K562 (cell line): Measurements from ENCODE around the gene COMP. TPM values are rescaled to one million over a fixed set of nuclear protein-coding genes. Genes with fewer than 3 reads are reported as not detected.
A peak's percentile ranks its signal among the peaks of the same experiment; 100 is the strongest.

Experiments
- ATAC-seq: fragments of 200-7000 bp; cut with Tn5 transposase; 3 replicates; pipeline ENCODE4 v1.9.1; 2020; ENCODE audit warnings: moderate library complexity
- BruUV-seq: library from RNA; stranded (reverse); fragments of 400-500 nt; replicated peaks from 2 replicates; lab custom pipeline; 2021; lab: Mats Ljungman, UMichigan
- CTCF ChIA-PET: fragments of 300-600 bp; formaldehyde crosslinking; extraction: SDS; loops from one replicate; lab custom pipeline; 2021; ENCODE audit warnings: low intra/inter-chr PET ratio; lab: Yijun Ruan, JAX
- POLR2A ChIA-PET: fragments of 300-600, 350-650 bp; sonication (Branson Sonifier 250); formaldehyde crosslinking; extraction: SDS; loops from one replicate; lab custom pipeline; 2021; ENCODE audit warnings: antibody characterized with exemption, inconsistent platforms; lab: Yijun Ruan, JAX
- DNase-seq, 4 experiments: peaks; one replicate each; pipeline versions ENCODE4 v3.0.0 to v3.0.0-alpha.2; 2011 to 2018; ENCODE audit warnings: low spot score in 3 of 4, mixed read lengths in 3 of 4; ENCODE audit errors: extremely low read depth in 1 of 4
- FAIRE-seq: peaks from 2 replicates; lab custom pipeline; 2011; peaks lifted over from hg19 to GRCh38; lab: Jason Lieb, UNC
- H2AFZ ChIP-seq: 2 replicates; pipeline ENCODE4 v1.6.0; 2011; ENCODE audit warnings: low read depth, low read length, control low read depth, inconsistent platforms
- H3K27ac ChIP-seq: fragments of 200-600 bp; 3 replicates; pipeline ENCODE4 v1.8.0; 2011; ENCODE audit warnings: low read depth, mild to moderate bottlenecking, control low read depth, inconsistent platforms, low read length, moderate library complexity, mixed read lengths; ENCODE audit errors: extremely low read depth
- H3K27me3 ChIP-seq, 2 experiments: fragments of 300-600 bp in 1 of 2; 2 replicates in 1 of 2; 3 replicates in 1 of 2; pipeline versions ENCODE4 v1.6.0 to v1.8.0; 2011; ENCODE audit warnings: inconsistent platforms in 2 of 2, low read length in 2 of 2, mild to moderate bottlenecking in 1 of 2, mixed read lengths in 1 of 2, moderate library complexity in 1 of 2; ENCODE audit not compliant: control insufficient read depth in 2 of 2, insufficient read depth in 2 of 2
- H3K36me3 ChIP-seq: fragments of 300-600 bp; 3 replicates; pipeline ENCODE4 v1.8.0; 2011; ENCODE audit warnings: mild to moderate bottlenecking, low read length, inconsistent platforms; ENCODE audit not compliant: control insufficient read depth, insufficient read depth
- H3K4me1 ChIP-seq, 2 experiments: fragments of 200-600 bp in 1 of 2; replicated peaks in 1 of 2; 2 replicates in 1 of 2; 3 replicates in 1 of 2; pipeline versions ENCODE4 v1.5.1 to v1.8.0; 2011; ENCODE audit warnings: inconsistent platforms in 2 of 2, low read length in 2 of 2, mild to moderate bottlenecking in 1 of 2, mixed read lengths in 1 of 2, moderate library complexity in 1 of 2; ENCODE audit not compliant: control insufficient read depth in 2 of 2, insufficient read depth in 2 of 2
- H3K4me2 ChIP-seq: 2 replicates; pipeline ENCODE4 v1.6.1; 2011; ENCODE audit warnings: low read length, control low read depth, inconsistent platforms, mixed read lengths; ENCODE audit not compliant: insufficient read depth
- H3K4me3 ChIP-seq: fragments of 200-600 bp; sonication (generic), shearing (Covaris generic); 2 replicates; pipeline ENCODE4 v1.5.1; 2016; ENCODE audit warnings: control low read depth, inconsistent platforms
- H3K79me2 ChIP-seq: fragments of 200-600 bp; 3 replicates; pipeline ENCODE4 v1.8.0; 2011; ENCODE audit warnings: low read length, inconsistent platforms; ENCODE audit not compliant: control insufficient read depth, insufficient read depth
- H3K9ac ChIP-seq, 2 experiments: 2 replicates each; pipeline versions ENCODE4 v1.6.0 to v1.6.1; 2011; ENCODE audit warnings: low read depth in 2 of 2, low read length in 2 of 2, control low read depth in 1 of 2, inconsistent platforms in 1 of 2, mild to moderate bottlenecking in 1 of 2, mixed read lengths in 1 of 2; ENCODE audit not compliant: insufficient read depth in 1 of 2
- H3K9me1 ChIP-seq: one replicate; pipeline ENCODE4 v1.6.0; 2011; ENCODE audit warnings: inconsistent platforms, mild to moderate bottlenecking, low read length, moderate library complexity; ENCODE audit not compliant: control insufficient read depth, insufficient read depth
- H3K9me3 ChIP-seq: replicated peaks from 2 replicates; pipeline ENCODE4 v1.5.1; 2011; ENCODE audit warnings: low read depth, low read length, inconsistent platforms; ENCODE audit not compliant: control insufficient read depth, insufficient read depth
- H4K20me1 ChIP-seq: replicated peaks from 2 replicates; pipeline ENCODE4 v1.6.1; 2011; ENCODE audit warnings: low read length, inconsistent platforms, mixed read lengths; ENCODE audit not compliant: control insufficient read depth, insufficient read depth
- CBX1 ChIP-seq: sonication (generic); IDR thresholded peaks from 2 replicates; pipeline ENCODE4 v1.6.1; 2016; ENCODE audit warnings: antibody characterized with exemption, low read depth, mild to moderate bottlenecking
- GABPB1 ChIP-seq: sonication (generic); formaldehyde crosslinking; IDR thresholded peaks from 2 replicates; pipeline ENCODE4 v1.8.0; 2022; ENCODE audit warnings: mild to moderate bottlenecking, missing genetic modification reagents
- SP1 ChIP-seq: sonication (generic); formaldehyde crosslinking; IDR thresholded peaks from 2 replicates; pipeline ENCODE4 v1.8.1; 2022; ENCODE audit warnings: mild to moderate bottlenecking, missing genetic modification reagents
- ZBTB17 ChIP-seq: fragments of 450-650 bp; formaldehyde crosslinking; IDR thresholded peaks from 2 replicates; pipeline ENCODE4 v1.4.0; 2020; ENCODE audit warnings: mild to moderate bottlenecking
- WGBS: fragments of 100-300 bp; shearing (Covaris generic); methylation state at CpG from one replicate; pipeline ENCODE4 v1.1.6; 2016; ENCODE audit warnings: low coverage, mixed read lengths; ENCODE audit not compliant: insufficient coverage; ENCODE audit errors: missing lambda C conversion rate; 5-methylcytosine and 5-hydroxymethylcytosine counted together
- in situ Hi-C: fragments of 300-500 bp; cut with MboI; formaldehyde crosslinking; loops from 4 replicates; pipeline ENCODE4 v1.15.0; 2018; ENCODE audit warnings: inconsistent platforms, mixed read lengths
- intact Hi-C: fragments of 100-400 bp; cut with micrococcal nuclease; formaldehyde crosslinking; loops from 2 replicates; pipeline ENCODE4 v1.14.2; 2022
- polyA plus RNA-seq, 8 experiments: library from polyadenylated mRNA; depleted of rRNA in 4 of 8; stranded (reverse) in 5 of 8; unstranded in 3 of 8; fragments of >200 nt; fragmentation: Nextera tagmentation in 2 of 8; fragmentation: Illumina TruSeq in 1 of 8; extraction: Ambion mirVana in 2 of 8; extraction: Trizol in 1 of 8; gene quantifications; 2 replicates each; pipeline versions ENCODE4 v1.2.1 to v1.2.3, GENCODE V29; 2011 to 2014; ENCODE audit warnings: inconsistent platforms in 1 of 8, missing spikeins in 1 of 8
- total RNA-seq, 7 experiments: library from RNA; depleted of rRNA in 6 of 7; stranded (reverse); fragments of >200 nt in 6 of 7; fragmentation: Illumina TruSeq in 2 of 7; extraction: Trizol in 2 of 7; gene quantifications; 2 replicates each; pipeline versions ENCODE4 v1.2.1 to v1.2.3, GENCODE V29; 2011 to 2021; ENCODE audit warnings: low replicate concordance in 1 of 7
- TF ChIP-seq, protein P1 (sequence below): fragments of 450-650 bp; IDR thresholded peaks from 2 replicates; pipeline ENCODE4 v1.6.1; 2016; ENCODE audit warnings: mild to moderate bottlenecking, moderate library complexity

Gene COMP
- total and polyA plus RNA-seq, 9 of the 15 experiments (the other 6 are each of a cell fraction or from before 2014, with no cell fraction given) = 0.07 TPM; not detected in 8

DNA sequence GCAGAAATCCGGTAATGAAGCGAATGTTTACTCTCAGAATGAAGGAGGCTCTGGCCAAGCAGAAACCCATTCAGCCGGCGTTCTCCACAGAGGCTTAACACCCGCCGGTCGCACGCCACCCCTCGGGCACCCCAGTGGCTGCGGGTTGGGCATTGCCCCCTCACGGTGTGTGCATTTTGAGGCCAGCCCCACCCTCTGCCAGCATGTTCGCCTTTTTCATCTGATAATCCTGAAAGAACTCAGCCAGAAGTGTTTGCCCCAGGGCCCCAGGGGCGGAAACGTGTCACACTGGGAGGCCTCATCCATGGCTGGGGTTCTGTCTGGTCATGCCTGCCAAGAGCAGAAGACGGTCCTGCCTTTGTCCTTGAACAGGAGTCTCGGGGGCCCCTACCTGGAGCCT is 34.2 kb downstream of the COMP start:
- in situ Hi-C loops = no loop called here
- Histone ChIP-seq H2AFZ (no peak overlapping the region), H3K4me3 (no peak overlapping the region), H3K9ac (no peak overlapping the region), H3K4me1 (peaks cover 0 to 39% of the 10 kb centered on the region in 2 experiments; a peak in 2 of 5 replicates), H3K27ac (no peak overlapping the region), H3K79me2 (no peaks in the 10 kb centered on the region), H3K4me2 (no peak overlapping the region), H4K20me1 (0 out of 2 replicates have a peak, but pooled peaks cover 6% of the 10 kb centered on the region)
- FAIRE-seq = no peak
- CTCF ChIA-PET = no interaction called here
- 52% methylated on average over 16 of the region's 16 CpGs for WGBS
- BruUV-seq = no TSS peak
- DNase-seq = no peak
- TF ChIP-seq GABPB1 = no peak
- TF ChIP-seq ZBTB17 (CRISPR knock-in tag) = 0 out of 2 replicates have a peak, but pooled peaks have one; percentile 16
- TF ChIP-seq, all 486 proteins: peak for 1
- intact Hi-C loops = no loop called here
- POLR2A ChIA-PET = no interaction called here
- Histone ChIP-seq H3K9me1 (no peaks in the 10 kb centered on the region), H3K27me3 (no peaks in the 10 kb centered on the region), H3K9me3 (no peaks in the 10 kb centered on the region), H3K36me3 (no peaks in the 10 kb centered on the region)
- no peak for ATAC-seq

DNA sequence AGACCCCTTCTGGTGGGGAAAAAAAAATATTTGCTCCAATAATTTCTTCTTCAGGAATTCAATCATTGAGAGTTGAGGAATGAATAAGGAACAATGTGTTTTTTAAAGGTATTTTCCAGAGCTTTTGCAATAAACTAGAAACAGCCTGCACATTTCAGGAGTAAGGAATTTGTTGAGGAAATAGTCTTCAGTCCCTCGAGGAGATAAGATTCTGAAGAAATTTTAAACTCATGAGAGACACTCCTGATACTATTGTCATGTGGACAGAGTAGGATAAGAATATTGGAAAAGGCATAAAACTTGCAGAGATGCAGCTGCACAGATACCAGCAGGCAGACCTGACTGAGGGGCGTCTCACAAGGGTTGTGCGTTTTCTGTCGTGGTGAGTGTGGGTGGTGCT is 36.6 kb downstream of the COMP start:
- H3K9me1 ChIP-seq = no peaks in the 10 kb centered on the region
- no peak overlapping the region for H3K4me2 ChIP-seq
- ChIA-PET POLR2A (interaction anchor here (0.7 kb wide), 1 partner anchor 27 kb away, joined by 3 read pairs; no protein-coding TSS in a partner anchor), CTCF (no interaction called here)
- intact Hi-C loops (no loop called here), in situ Hi-C loops (no loop called here)
- FAIRE-seq (no peak), DNase-seq (no peak), ATAC-seq (no peak)
- no TSS peak for BruUV-seq
- peaks cover 4 to 32% of the 10 kb centered on the region in 2 experiments; a peak in 3 of 5 replicates for H3K4me1 ChIP-seq
- no peak overlapping the region for H3K9ac ChIP-seq
- H3K4me3 ChIP-seq = no peak overlapping the region
- no peaks in the 10 kb centered on the region for H3K27me3 ChIP-seq
- 48% methylated on average over 4 of the region's 4 CpGs for WGBS
- peaks cover 6% of the 10 kb centered on the region; the same call in 1 of the 2 replicates for H4K20me1 ChIP-seq
- H3K9me3 ChIP-seq = no peaks in the 10 kb centered on the region
- no peak overlapping the region for H3K27ac ChIP-seq
- no peaks in the 10 kb centered on the region for H3K36me3 ChIP-seq
- no peak overlapping the region for H2AFZ ChIP-seq
- H3K79me2 ChIP-seq = no peaks in the 10 kb centered on the region
- TF ChIP-seq SP1 (CRISPR knock-in tag) (no peak), CBX1 (no peak)
- TF ChIP-seq, protein P1, sequence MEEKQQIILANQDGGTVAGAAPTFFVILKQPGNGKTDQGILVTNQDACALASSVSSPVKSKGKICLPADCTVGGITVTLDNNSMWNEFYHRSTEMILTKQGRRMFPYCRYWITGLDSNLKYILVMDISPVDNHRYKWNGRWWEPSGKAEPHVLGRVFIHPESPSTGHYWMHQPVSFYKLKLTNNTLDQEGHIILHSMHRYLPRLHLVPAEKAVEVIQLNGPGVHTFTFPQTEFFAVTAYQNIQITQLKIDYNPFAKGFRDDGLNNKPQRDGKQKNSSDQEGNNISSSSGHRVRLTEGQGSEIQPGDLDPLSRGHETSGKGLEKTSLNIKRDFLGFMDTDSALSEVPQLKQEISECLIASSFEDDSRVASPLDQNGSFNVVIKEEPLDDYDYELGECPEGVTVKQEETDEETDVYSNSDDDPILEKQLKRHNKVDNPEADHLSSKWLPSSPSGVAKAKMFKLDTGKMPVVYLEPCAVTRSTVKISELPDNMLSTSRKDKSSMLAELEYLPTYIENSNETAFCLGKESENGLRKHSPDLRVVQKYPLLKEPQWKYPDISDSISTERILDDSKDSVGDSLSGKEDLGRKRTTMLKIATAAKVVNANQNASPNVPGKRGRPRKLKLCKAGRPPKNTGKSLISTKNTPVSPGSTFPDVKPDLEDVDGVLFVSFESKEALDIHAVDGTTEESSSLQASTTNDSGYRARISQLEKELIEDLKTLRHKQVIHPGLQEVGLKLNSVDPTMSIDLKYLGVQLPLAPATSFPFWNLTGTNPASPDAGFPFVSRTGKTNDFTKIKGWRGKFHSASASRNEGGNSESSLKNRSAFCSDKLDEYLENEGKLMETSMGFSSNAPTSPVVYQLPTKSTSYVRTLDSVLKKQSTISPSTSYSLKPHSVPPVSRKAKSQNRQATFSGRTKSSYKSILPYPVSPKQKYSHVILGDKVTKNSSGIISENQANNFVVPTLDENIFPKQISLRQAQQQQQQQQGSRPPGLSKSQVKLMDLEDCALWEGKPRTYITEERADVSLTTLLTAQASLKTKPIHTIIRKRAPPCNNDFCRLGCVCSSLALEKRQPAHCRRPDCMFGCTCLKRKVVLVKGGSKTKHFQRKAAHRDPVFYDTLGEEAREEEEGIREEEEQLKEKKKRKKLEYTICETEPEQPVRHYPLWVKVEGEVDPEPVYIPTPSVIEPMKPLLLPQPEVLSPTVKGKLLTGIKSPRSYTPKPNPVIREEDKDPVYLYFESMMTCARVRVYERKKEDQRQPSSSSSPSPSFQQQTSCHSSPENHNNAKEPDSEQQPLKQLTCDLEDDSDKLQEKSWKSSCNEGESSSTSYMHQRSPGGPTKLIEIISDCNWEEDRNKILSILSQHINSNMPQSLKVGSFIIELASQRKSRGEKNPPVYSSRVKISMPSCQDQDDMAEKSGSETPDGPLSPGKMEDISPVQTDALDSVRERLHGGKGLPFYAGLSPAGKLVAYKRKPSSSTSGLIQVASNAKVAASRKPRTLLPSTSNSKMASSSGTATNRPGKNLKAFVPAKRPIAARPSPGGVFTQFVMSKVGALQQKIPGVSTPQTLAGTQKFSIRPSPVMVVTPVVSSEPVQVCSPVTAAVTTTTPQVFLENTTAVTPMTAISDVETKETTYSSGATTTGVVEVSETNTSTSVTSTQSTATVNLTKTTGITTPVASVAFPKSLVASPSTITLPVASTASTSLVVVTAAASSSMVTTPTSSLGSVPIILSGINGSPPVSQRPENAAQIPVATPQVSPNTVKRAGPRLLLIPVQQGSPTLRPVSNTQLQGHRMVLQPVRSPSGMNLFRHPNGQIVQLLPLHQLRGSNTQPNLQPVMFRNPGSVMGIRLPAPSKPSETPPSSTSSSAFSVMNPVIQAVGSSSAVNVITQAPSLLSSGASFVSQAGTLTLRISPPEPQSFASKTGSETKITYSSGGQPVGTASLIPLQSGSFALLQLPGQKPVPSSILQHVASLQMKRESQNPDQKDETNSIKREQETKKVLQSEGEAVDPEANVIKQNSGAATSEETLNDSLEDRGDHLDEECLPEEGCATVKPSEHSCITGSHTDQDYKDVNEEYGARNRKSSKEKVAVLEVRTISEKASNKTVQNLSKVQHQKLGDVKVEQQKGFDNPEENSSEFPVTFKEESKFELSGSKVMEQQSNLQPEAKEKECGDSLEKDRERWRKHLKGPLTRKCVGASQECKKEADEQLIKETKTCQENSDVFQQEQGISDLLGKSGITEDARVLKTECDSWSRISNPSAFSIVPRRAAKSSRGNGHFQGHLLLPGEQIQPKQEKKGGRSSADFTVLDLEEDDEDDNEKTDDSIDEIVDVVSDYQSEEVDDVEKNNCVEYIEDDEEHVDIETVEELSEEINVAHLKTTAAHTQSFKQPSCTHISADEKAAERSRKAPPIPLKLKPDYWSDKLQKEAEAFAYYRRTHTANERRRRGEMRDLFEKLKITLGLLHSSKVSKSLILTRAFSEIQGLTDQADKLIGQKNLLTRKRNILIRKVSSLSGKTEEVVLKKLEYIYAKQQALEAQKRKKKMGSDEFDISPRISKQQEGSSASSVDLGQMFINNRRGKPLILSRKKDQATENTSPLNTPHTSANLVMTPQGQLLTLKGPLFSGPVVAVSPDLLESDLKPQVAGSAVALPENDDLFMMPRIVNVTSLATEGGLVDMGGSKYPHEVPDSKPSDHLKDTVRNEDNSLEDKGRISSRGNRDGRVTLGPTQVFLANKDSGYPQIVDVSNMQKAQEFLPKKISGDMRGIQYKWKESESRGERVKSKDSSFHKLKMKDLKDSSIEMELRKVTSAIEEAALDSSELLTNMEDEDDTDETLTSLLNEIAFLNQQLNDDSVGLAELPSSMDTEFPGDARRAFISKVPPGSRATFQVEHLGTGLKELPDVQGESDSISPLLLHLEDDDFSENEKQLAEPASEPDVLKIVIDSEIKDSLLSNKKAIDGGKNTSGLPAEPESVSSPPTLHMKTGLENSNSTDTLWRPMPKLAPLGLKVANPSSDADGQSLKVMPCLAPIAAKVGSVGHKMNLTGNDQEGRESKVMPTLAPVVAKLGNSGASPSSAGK = no peak
